ENCODE measurements around the gene BMAL2. TPM values are rescaled to one million over a fixed set of nuclear protein-coding genes. Genes with fewer than 3 reads are reported as not detected.

Gene BMAL2
- total and polyA plus RNA-seq, 5 experiments from 2014 or later: not detected

Other genes with a start within 250 kb of the BMAL2 start
- 10 to 100 TPM; 19.8 to 23.6 TPM for gene STK38L, start 88.5 kb upstream of the BMAL2 start, total RNA-seq
- 10 to 100 TPM in 1 of 3 donors, 1 to 10 TPM in 2; 6.8 to 11.6 (median 7.2) TPM for gene STK38L, start 88.5 kb upstream of the BMAL2 start, polyA plus RNA-seq
- gene SMCO2, start 113.9 kb downstream of the BMAL2 start, total RNA-seq: not detected
- gene SMCO2, start 113.9 kb downstream of the BMAL2 start, polyA plus RNA-seq: not detected
- 1 to 10 TPM; 7.8 to 9.2 TPM for gene PPFIBP1, start 191.4 kb downstream of the BMAL2 start, total RNA-seq
- 1 to 10 TPM; 3.8 to 4.1 (median 4.0) TPM for gene PPFIBP1, start 191.4 kb downstream of the BMAL2 start, polyA plus RNA-seq